Mesothelial cell of epicardium (in vitro differentiated cells): ENCODE measurements around the gene TBCB. TPM values are rescaled to one million over a fixed set of nuclear protein-coding genes. Genes with fewer than 3 reads are reported as not detected.

Experiments
- DNase-seq, 2 experiments: peaks; one replicate each; pipeline ENCODE4 v3.0.0; 2021; ENCODE audit warnings: low spot score in 2 of 2; ENCODE audit not compliant: unreplicated experiment in 2 of 2
- H3K27ac Mint-ChIP-seq: 2 replicates; pipeline ENCODE4 v1.8.0; 2021; ENCODE audit warnings: mixed read lengths
- H3K27me3 Mint-ChIP-seq: 2 replicates; pipeline ENCODE4 v1.8.0; 2021; ENCODE audit warnings: low read depth, mixed read lengths
- H3K36me3 Mint-ChIP-seq: 2 replicates; pipeline ENCODE4 v1.8.0; 2021; ENCODE audit warnings: mixed read lengths
- H3K4me1 Mint-ChIP-seq: 2 replicates; pipeline ENCODE4 v1.8.0; 2021; ENCODE audit warnings: mixed read lengths
- H3K4me3 Mint-ChIP-seq: 2 replicates; pipeline ENCODE4 v1.8.0; 2021; ENCODE audit warnings: mild to moderate bottlenecking, moderate library complexity, mixed read lengths
- H3K9me3 Mint-ChIP-seq: 2 replicates; pipeline ENCODE4 v1.8.0; 2021; ENCODE audit warnings: mixed read lengths
- total RNA-seq: library from RNA; stranded (reverse); gene quantifications from 3 replicates; pipeline ENCODE4 v1.2.1, GENCODE V29; 2021
- TF ChIP-seq, protein P1 (sequence below): fragments of 200-600 bp; sonication (generic); IDR thresholded peaks from one replicate; pipeline ENCODE4 v1.5.0; 2021; ENCODE audit warnings: antibody characterized with exemption; ENCODE audit not compliant: unreplicated experiment

The TBCB gene
- total RNA-seq, 1 donor from 2014 or later, result 115 TPM

- Mint-ChIP-seq H3K27ac (peak within 1 kb of the TSS; percentile 99), H3K4me3 (peak within 1 kb of the TSS; percentile 98), H3K4me1 (peaks cover 16% of the 10 kb centered on the region), H3K36me3 (peaks cover 21% of the 10 kb centered on the region), H3K27me3 (no peaks in the 10 kb centered on the region), H3K9me3 (no peaks in the 10 kb centered on the region)
- TF ChIP-seq, protein P1, sequence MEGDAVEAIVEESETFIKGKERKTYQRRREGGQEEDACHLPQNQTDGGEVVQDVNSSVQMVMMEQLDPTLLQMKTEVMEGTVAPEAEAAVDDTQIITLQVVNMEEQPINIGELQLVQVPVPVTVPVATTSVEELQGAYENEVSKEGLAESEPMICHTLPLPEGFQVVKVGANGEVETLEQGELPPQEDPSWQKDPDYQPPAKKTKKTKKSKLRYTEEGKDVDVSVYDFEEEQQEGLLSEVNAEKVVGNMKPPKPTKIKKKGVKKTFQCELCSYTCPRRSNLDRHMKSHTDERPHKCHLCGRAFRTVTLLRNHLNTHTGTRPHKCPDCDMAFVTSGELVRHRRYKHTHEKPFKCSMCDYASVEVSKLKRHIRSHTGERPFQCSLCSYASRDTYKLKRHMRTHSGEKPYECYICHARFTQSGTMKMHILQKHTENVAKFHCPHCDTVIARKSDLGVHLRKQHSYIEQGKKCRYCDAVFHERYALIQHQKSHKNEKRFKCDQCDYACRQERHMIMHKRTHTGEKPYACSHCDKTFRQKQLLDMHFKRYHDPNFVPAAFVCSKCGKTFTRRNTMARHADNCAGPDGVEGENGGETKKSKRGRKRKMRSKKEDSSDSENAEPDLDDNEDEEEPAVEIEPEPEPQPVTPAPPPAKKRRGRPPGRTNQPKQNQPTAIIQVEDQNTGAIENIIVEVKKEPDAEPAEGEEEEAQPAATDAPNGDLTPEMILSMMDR, result no peak
- peak; percentile 93 to 96 for DNase-seq
Measured at GRCh38 chr19:36139473-36140303, 24.4 kb downstream of the TBCB start, which contains the start of gene CAPNS1. CAPNS1 (plus strand) TSS chr19:36140066; CDS start chr19:36141012, 946 bp downstream.

DNA sequence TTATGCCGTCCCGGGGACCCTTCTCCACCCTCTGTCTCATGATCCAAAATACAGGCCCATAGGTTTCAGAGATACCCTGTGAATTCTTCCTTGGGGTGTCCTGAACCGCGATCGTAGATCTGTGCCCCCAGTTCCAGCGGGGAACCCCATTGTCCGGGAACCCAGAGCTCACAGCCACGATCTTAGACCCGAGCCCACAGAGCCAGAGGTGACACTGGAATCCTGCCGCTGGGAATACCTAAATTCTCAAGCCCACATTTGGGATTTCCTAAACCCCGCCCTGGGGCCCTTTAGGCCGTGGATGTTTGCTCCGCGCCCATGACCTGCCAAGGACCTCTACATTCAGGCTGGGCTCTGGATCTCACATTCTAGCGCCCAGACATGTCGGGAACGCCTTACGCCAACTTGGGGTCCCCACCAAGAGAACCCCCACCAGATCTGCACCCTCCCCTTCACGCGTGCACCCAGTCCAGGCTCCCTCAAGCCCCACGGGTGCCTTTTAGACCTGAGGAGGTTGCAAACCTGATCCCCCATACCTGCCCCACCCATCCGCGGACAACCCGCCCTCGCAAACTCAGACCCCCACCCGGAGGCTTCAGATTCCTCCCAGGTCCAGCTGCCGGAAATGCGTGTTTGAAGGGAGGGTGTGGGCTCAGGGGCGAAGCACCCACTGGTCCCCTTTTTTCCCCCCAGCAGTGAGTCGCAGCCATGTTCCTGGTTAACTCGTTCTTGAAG is 25.2 kb downstream of the TBCB start:
- Mint-ChIP-seq H3K4me3 (peak overlapping the region; percentile 98), H3K27me3 (no peaks in the 10 kb centered on the region), H3K27ac (peak overlapping the region; percentile 99), H3K9me3 (no peaks in the 10 kb centered on the region), H3K36me3 (peaks cover 25% of the 10 kb centered on the region), H3K4me1 (peaks cover 16% of the 10 kb centered on the region)
- TF ChIP-seq, protein P1, result no peak
- no peak for DNase-seq

GRCh38 chr19:36141039-36141927 is 26.0 kb downstream of the TBCB start:
- H3K4me3 Mint-ChIP-seq, result peak overlapping the region; percentile 98
- peaks cover 16% of the 10 kb centered on the region for H3K4me1 Mint-ChIP-seq
- H3K9me3 Mint-ChIP-seq, result no peaks in the 10 kb centered on the region
- peak; percentile 74 to 91 for DNase-seq
- H3K27me3 Mint-ChIP-seq, result no peaks in the 10 kb centered on the region
- peaks cover 33% of the 10 kb centered on the region for H3K36me3 Mint-ChIP-seq
- TF ChIP-seq, protein P1, result no peak
- H3K27ac Mint-ChIP-seq, result peak overlapping the region; percentile 78

GRCh38 chr19:36142046-36142445 is 26.8 kb downstream of the TBCB start:
- DNase-seq, result no peak
- Mint-ChIP-seq H3K4me1 (peaks cover 10% of the 10 kb centered on the region), H3K9me3 (no peaks in the 10 kb centered on the region), H3K4me3 (peak overlapping the region; percentile 98), H3K36me3 (peaks cover 41% of the 10 kb centered on the region), H3K27ac (no peak overlapping the region), H3K27me3 (no peaks in the 10 kb centered on the region)
- TF ChIP-seq, protein P1, result no peak

DNA sequence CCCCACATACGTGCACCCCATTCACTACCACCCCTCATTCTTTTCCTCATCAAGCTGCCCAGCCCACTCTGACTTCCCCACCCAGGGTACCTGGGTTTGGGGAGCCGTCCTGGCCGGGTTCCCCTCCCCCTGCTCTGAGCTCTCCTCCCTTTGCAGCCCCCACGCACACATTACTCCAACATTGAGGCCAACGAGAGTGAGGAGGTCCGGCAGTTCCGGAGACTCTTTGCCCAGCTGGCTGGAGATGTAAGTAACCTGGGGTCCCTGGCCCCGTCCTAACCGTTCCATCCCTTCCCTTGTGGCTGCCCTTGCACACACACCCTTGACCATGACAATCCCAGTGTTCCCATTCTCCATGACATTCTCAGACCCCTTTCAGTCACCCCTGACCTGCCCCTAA is 27.2 kb downstream of the TBCB start:
- H3K4me3 Mint-ChIP-seq, result peak overlapping the region; percentile 41
- no peaks in the 10 kb centered on the region for H3K27me3 Mint-ChIP-seq
- no peaks in the 10 kb centered on the region for H3K9me3 Mint-ChIP-seq
- H3K36me3 Mint-ChIP-seq, result peaks cover 43% of the 10 kb centered on the region
- DNase-seq, result no peak
- H3K27ac Mint-ChIP-seq, result no peak overlapping the region
- TF ChIP-seq, protein P1, result no peak
- H3K4me1 Mint-ChIP-seq, result peaks cover 9% of the 10 kb centered on the region
